WTC11 (cell line): ENCODE measurements around the gene TAPBP. TPM values are rescaled to one million over a fixed set of nuclear protein-coding genes. Genes with fewer than 3 reads are reported as not detected.

Experiments
- ATAC-seq: fragments of 200-7000 bp; cut with Tn5 transposase; 2 replicates; pipeline ENCODE4 v1.10.0; 2021; ENCODE audit warnings: mild to moderate bottlenecking, moderate library complexity
- CTCF ChIA-PET: fragments of 300-600 bp; sonication (Branson Sonifier 250); formaldehyde crosslinking; loops from one replicate; lab custom pipeline; 2021; ENCODE audit warnings: antibody characterized with exemption; lab: Charles Lee
- POLR2A ChIA-PET: fragments of 350-600 bp; sonication (Branson Sonifier 250); formaldehyde crosslinking; loops from one replicate; lab custom pipeline; 2021; ENCODE audit warnings: antibody characterized with exemption; lab: Charles Lee
- DNase-seq: peaks from one replicate; pipeline ENCODE4 v3.0.0; 2021; ENCODE audit warnings: low spot score
- H3K27ac Mint-ChIP-seq: 2 replicates; pipeline ENCODE4 v1.8.0; 2021; ENCODE audit warnings: mixed read lengths
- H3K27me3 Mint-ChIP-seq: 2 replicates; pipeline ENCODE4 v1.8.0; 2021; ENCODE audit warnings: low read depth, mild to moderate bottlenecking, moderate library complexity, mixed read lengths
- H3K36me3 Mint-ChIP-seq: 2 replicates; pipeline ENCODE4 v1.8.0; 2021; ENCODE audit warnings: mixed read lengths
- H3K4me1 Mint-ChIP-seq: 2 replicates; pipeline ENCODE4 v1.8.0; 2022; ENCODE audit warnings: mixed read lengths
- H3K4me3 Mint-ChIP-seq: 2 replicates; pipeline ENCODE4 v1.8.0; 2021; ENCODE audit warnings: mild to moderate bottlenecking, moderate library complexity, mixed read lengths
- H3K9me3 Mint-ChIP-seq: 2 replicates; pipeline ENCODE4 v1.8.0; 2021; ENCODE audit warnings: mixed read lengths
- AR ChIP-seq: fragments of 250-450 bp; sonication (Bioruptor Pico); IDR thresholded peaks from 2 replicates; pipeline ENCODE4 v1.9.0; 2021; ENCODE audit warnings: mild to moderate bottlenecking
- ATF1 ChIP-seq: sonication (generic); formaldehyde crosslinking; IDR thresholded peaks from 2 replicates; pipeline ENCODE4 v1.8.1; 2023; ENCODE audit warnings: mild to moderate bottlenecking, moderate library complexity, missing genetic modification reagents
- E2F5 ChIP-seq: sonication (generic); formaldehyde crosslinking; IDR thresholded peaks from 2 replicates; pipeline ENCODE4 v1.8.1; 2022; ENCODE audit warnings: mild to moderate bottlenecking, moderate library complexity, missing genetic modification reagents
- ETV6 ChIP-seq: sonication (generic); formaldehyde crosslinking; IDR thresholded peaks from 2 replicates; pipeline ENCODE4 v1.8.1; 2022; ENCODE audit warnings: mild to moderate bottlenecking, missing genetic modification reagents
- GABPB1 ChIP-seq: sonication (generic); formaldehyde crosslinking; IDR thresholded peaks from 2 replicates; pipeline ENCODE4 v1.8.1; 2023; ENCODE audit warnings: mild to moderate bottlenecking, missing genetic modification reagents
- GRHL2 ChIP-seq: fragments of 250-450 bp; sonication (Bioruptor Pico); IDR thresholded peaks from 2 replicates; pipeline ENCODE4 v1.8.0; 2022; ENCODE audit warnings: mild to moderate bottlenecking, moderate library complexity; ENCODE audit not compliant: insufficient replicate concordance, severe bottlenecking
- GTF2I ChIP-seq: fragments of 250-450 bp; sonication (Bioruptor Pico); conservative IDR thresholded peaks from 2 replicates; pipeline ENCODE4 v1.4.0; 2021; ENCODE audit warnings: mild to moderate bottlenecking
- MYBL2 ChIP-seq: sonication (generic); formaldehyde crosslinking; IDR thresholded peaks from 2 replicates; pipeline ENCODE4 v1.8.1; 2023; ENCODE audit warnings: mild to moderate bottlenecking, moderate library complexity, missing genetic modification reagents
- OVOL2 ChIP-seq: fragments of 250-450 bp; sonication (Bioruptor Pico); IDR thresholded peaks from 2 replicates; pipeline ENCODE4 v1.9.0; 2021; ENCODE audit warnings: mild to moderate bottlenecking, borderline replicate concordance
- PREB ChIP-seq: sonication (generic); formaldehyde crosslinking; IDR thresholded peaks from 2 replicates; pipeline ENCODE4 v1.8.1; 2022; ENCODE audit warnings: mild to moderate bottlenecking, missing genetic modification reagents, moderate library complexity, borderline replicate concordance
- RELA ChIP-seq: sonication (generic); formaldehyde crosslinking; IDR thresholded peaks from 2 replicates; pipeline ENCODE4 v1.8.1; 2022; ENCODE audit warnings: missing genetic modification reagents, mild to moderate bottlenecking, borderline replicate concordance
- ZNF425 ChIP-seq: fragments of 250-450 bp; sonication (Bioruptor Pico); conservative IDR thresholded peaks from 2 replicates; pipeline ENCODE4 v1.9.0; 2021; ENCODE audit warnings: mild to moderate bottlenecking
- ZNF512 ChIP-seq: sonication (generic); formaldehyde crosslinking; IDR thresholded peaks from 2 replicates; pipeline ENCODE4 v1.8.1; 2022; ENCODE audit warnings: missing genetic modification reagents, borderline replicate concordance
- ZNF532 ChIP-seq: fragments of 250-450 bp; sonication (Bioruptor Pico); IDR thresholded peaks from 2 replicates; pipeline ENCODE4 v1.9.0; 2021; ENCODE audit warnings: mild to moderate bottlenecking, borderline replicate concordance
- ZSCAN18 ChIP-seq: fragments of 250-450 bp; sonication (Bioruptor Pico); IDR thresholded peaks from 2 replicates; pipeline ENCODE4 v2.1.2; 2022; ENCODE audit warnings: mild to moderate bottlenecking, moderate library complexity
- total RNA-seq: library from RNA; stranded (reverse); gene quantifications from 3 replicates; pipeline ENCODE4 v1.2.3, GENCODE V29; 2021

Gene TAPBP
- total RNA-seq, 1 experiment from 2014 or later: 43.5 TPM

- DNase-seq: no peak
- H3K9me3 Mint-ChIP-seq: no peaks in the 10 kb centered on the region
- H3K27ac Mint-ChIP-seq: no peak overlapping the region
- no peaks in the 10 kb centered on the region for H3K36me3 Mint-ChIP-seq
- POLR2A ChIA-PET: no interaction called here
- no peaks in the 10 kb centered on the region for H3K4me1 Mint-ChIP-seq
- TF ChIP-seq AR (CRISPR knock-in tag) (no peak), RELA (no peak), ZSCAN18 (CRISPR knock-in tag) (no peak), ZNF512 (CRISPR knock-in tag) (no peak)
- TF ChIP-seq, all 79 proteins: peak for 0
- Mint-ChIP-seq H3K4me3 (no peak overlapping the region), H3K27me3 (no peaks in the 10 kb centered on the region)
- CTCF ChIA-PET: interaction anchor here (0.7 to 3.3 kb wide), 3 partner anchors 9 to 719 kb away, joined by 4 to 9 read pairs (median 4); no protein-coding TSS in a partner anchor
- ATAC-seq: no peak
These were observed 22.6 kb upstream of the TAPBP start for GRCh38 chr6:33336495-33336894.

GRCh38 chr6:33335916-33336315 is 22.0 kb upstream of the TAPBP start:
- Mint-ChIP-seq H3K36me3 (no peaks in the 10 kb centered on the region), H3K4me3 (no peak overlapping the region), H3K27ac (no peak overlapping the region), H3K4me1 (no peaks in the 10 kb centered on the region), H3K27me3 (no peaks in the 10 kb centered on the region), H3K9me3 (no peaks in the 10 kb centered on the region)
- DNase-seq: no peak
- ChIA-PET CTCF (interaction anchor here (1.1 to 3.3 kb wide), 2 partner anchors 9 to 29 kb away, joined by 4 to 9 read pairs; no protein-coding TSS in a partner anchor), POLR2A (interaction anchor here (0.6 kb wide), 1 partner anchor 199 kb away, joined by 6 read pairs; no protein-coding TSS in a partner anchor)
- no peak for ATAC-seq
- TF ChIP-seq OVOL2 (CRISPR knock-in tag): no peak
- no peak for TF ChIP-seq E2F5 (CRISPR knock-in tag)
- no peak for TF ChIP-seq ATF1 (CRISPR knock-in tag)
- TF ChIP-seq MYBL2 (CRISPR knock-in tag): no peak
- TF ChIP-seq GABPB1 (CRISPR knock-in tag): no peak
- TF ChIP-seq ZNF532: no peak
- TF ChIP-seq ZSCAN18 (CRISPR knock-in tag): no peak
- no peak for TF ChIP-seq ZNF425 (CRISPR knock-in tag)
- no peak for TF ChIP-seq ETV6 (CRISPR knock-in tag)
- no peak for TF ChIP-seq GRHL2 (CRISPR knock-in tag)
- TF ChIP-seq RELA: no peak
- TF ChIP-seq GTF2I (CRISPR knock-in tag): no peak
- TF ChIP-seq PREB (CRISPR knock-in tag): no peak
